Esophagus (tissue), 2 donors: ENCODE results near the gene ZCCHC8. TPM values are rescaled to one million over a fixed set of nuclear protein-coding genes. Genes with fewer than 3 reads are reported as not detected.
"Not testable (repeated sequence)": the region's sequence is repeated elsewhere in the genome, so short reads cannot be mapped to it uniquely, and the experiment has no call there.

Experiments used
- H3K27ac ChIP-seq, 2 donors: one replicate each; pipeline ENCODE4 v1.5.1; 2013; ENCODE audit warnings: low read depth in 2 of 2, mild to moderate bottlenecking in 2 of 2, inconsistent platforms in 1 of 2, low read length in 1 of 2, moderate library complexity in 1 of 2
- H3K27me3 ChIP-seq, 2 donors: one replicate each; pipeline ENCODE4 v1.6.1; 2013; ENCODE audit warnings: low read length in 2 of 2, control low read depth in 1 of 2, mild to moderate bottlenecking in 1 of 2; ENCODE audit not compliant: insufficient read depth in 2 of 2, control insufficient read depth in 1 of 2
- H3K36me3 ChIP-seq, 2 donors: one replicate each; pipeline ENCODE4 v1.6.1; 2013; ENCODE audit warnings: low read length in 1 of 2; ENCODE audit not compliant: control insufficient read depth in 2 of 2, insufficient read depth in 2 of 2
- H3K4me1 ChIP-seq, 2 donors: one replicate each; pipeline ENCODE4 v1.6.1; 2013; ENCODE audit warnings: low read length in 1 of 2; ENCODE audit not compliant: control insufficient read depth in 2 of 2, insufficient read depth in 2 of 2
- H3K4me3 ChIP-seq, 2 donors: one replicate each; pipeline ENCODE4 v1.5.1; 2013; ENCODE audit warnings: low read length in 2 of 2, mild to moderate bottlenecking in 2 of 2, low read depth in 1 of 2, moderate library complexity in 1 of 2
- H3K9me3 ChIP-seq, 2 donors: one replicate each; pipeline ENCODE4 v1.6.1; 2013; ENCODE audit warnings: mild to moderate bottlenecking in 2 of 2, low read depth in 1 of 2, low read length in 1 of 2, moderate library complexity in 1 of 2; ENCODE audit not compliant: control insufficient read depth in 2 of 2, insufficient read depth in 1 of 2
- WGBS, 2 donors: extraction: QIAGEN DNeasy Blood & Tissue Kit; methylation state at CpG; one replicate each; pipeline ENCODE4 v1.1.7; 2013; 5-methylcytosine and 5-hydroxymethylcytosine counted together
- polyA plus RNA-seq, 2 donors: library from polyadenylated mRNA; stranded (reverse); fragments of 200-250 nt; gene quantifications; one replicate each; pipeline ENCODE4 v1.2.3, GENCODE V29; 2013
- donor health status: healthy with polysubstance abuse.
- donor health status: Bipolar disorder and iron deficiency.

The ZCCHC8 gene
- polyA plus RNA-seq, 2 donors: 15.4 to 27.6 TPM

DNA sequence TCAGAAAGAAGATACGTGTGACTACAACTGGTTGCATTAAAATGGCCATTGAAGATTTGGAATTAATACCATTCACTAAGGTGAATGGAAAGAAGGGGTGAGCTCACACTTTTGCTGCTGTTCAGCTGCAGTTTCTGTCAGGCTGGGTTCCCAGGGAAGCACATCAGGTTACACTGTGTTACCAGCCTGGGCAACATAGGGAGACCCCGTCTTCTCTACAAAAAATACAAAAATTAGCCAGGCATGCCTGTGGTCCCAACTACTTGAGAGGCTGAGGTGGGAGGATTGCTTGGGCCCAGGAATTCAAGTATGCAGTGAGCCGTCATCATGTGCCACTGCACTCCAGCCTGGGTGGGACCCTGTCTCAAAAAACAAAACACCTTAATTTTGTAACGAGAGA, 12.9 kb upstream of the ZCCHC8 start:
- H3K4me1 ChIP-seq: no peaks in the 10 kb centered on the region
- H3K27ac ChIP-seq: no peak overlapping the region
- peaks cover 14 to 34% of the 10 kb centered on the region in 2 donors for H3K36me3 ChIP-seq
- H3K9me3 ChIP-seq: no peaks in the 10 kb centered on the region
- no peak overlapping the region for H3K4me3 ChIP-seq
- H3K27me3 ChIP-seq: no peaks in the 10 kb centered on the region
- 90 to 94% methylated on average over 4 of the region's 4 CpGs for WGBS, 2 donors

- 79 to 84% methylated on average over 3 of the region's 3 CpGs for WGBS, 2 donors
- peaks cover 16 to 35% of the 10 kb centered on the region in 2 donors for H3K36me3 ChIP-seq
Observed at GRCh38 chr12:122513028-122513427, 12.3 kb upstream of the ZCCHC8 start.

GRCh38 chr12:122508163-122508562, 7.4 kb upstream of the ZCCHC8 start:
- H3K27me3 ChIP-seq: no peaks in the 10 kb centered on the region
- H3K9me3 ChIP-seq: no peaks in the 10 kb centered on the region
- no peaks in the 10 kb centered on the region for H3K4me1 ChIP-seq
- peaks cover 8 to 32% of the 10 kb centered on the region in 2 donors for H3K36me3 ChIP-seq
- no peak overlapping the region for H3K27ac ChIP-seq
- WGBS, 2 donors: 94 to 95% methylated on average over 5 of the region's 5 CpGs
- no peak overlapping the region for H3K4me3 ChIP-seq

More at GRCh38 chr12:122513028-122513427, 12.3 kb upstream of the ZCCHC8 start:
- H3K9me3 ChIP-seq, H3K27ac ChIP-seq, H3K4me1 ChIP-seq, H3K27me3 ChIP-seq, H3K4me3 ChIP-seq: not testable (repeated sequence)

DNA sequence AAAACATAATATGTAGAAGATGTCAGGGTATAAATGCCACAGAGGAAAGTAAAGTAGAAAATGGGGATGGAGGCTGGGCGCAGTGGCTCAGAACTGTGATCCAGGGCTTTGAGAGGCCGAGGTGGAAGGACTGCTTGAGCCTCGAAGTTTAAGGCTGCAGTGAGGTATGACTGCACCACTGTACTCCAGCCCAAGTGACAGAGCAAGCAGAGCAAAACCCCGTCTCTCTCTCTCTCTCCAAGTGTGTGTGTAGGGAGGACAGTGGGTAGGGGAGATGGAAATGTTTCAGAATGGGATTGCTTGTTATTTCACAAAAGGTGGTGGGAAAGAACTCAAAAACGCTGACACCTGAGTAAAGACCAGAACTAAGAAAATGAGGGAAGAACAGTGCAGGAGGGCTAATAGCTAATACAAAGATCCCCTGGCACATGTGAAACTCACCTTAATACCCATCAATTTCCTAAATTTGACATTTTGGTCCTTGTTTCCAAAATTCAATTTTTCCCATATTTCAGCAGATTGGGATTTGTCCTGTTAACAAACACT, 5.7 kb upstream of the ZCCHC8 start:
- Histone ChIP-seq H3K27me3 (no peaks in the 10 kb centered on the region), H3K4me3 (no peak overlapping the region), H3K27ac (no peak overlapping the region), H3K36me3 (peaks cover 8 to 25% of the 10 kb centered on the region in 2 donors), H3K9me3 (no peaks in the 10 kb centered on the region), H3K4me1 (no peaks in the 10 kb centered on the region)
- 95 to 96% methylated on average over 5 of the region's 5 CpGs for WGBS, 2 donors

DNA sequence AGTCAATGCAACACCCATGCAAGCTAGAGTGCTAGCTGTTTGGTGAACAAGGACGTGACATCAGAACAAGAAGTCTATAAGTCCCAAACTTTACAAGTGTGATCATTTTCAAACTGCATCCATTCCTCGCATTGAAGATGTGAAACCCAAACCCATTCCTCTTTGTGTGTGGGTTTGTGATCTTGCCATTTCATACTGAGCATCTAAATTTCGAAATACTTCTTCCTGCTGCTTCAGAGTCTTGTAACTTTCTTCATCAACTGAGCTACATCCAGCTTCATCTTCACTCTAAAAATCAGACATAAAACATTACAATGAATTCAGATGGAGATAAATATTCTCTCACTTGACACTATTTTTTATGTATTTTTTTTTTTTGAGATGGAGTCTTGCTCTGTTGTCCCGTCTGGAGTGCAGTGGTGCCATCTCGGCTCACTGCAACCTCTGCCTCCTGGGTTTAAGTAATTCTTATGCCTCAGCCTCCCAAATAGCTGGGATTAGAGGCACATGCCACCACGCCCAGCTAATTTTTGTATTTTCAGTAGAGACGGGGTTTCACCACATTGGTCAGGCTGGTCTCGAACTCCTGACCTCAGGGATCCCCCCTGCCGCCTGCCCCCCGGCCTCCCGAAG, 4.8 kb upstream of the ZCCHC8 start:
- 86 to 90% methylated on average over 11 of the region's 11 CpGs for WGBS, 2 donors
- H3K4me3 ChIP-seq: no peak overlapping the region
- H3K27me3 ChIP-seq: no peaks in the 10 kb centered on the region
- no peaks in the 10 kb centered on the region for H3K4me1 ChIP-seq
- no peaks in the 10 kb centered on the region for H3K9me3 ChIP-seq
- H3K36me3 ChIP-seq: peaks cover 8 to 21% of the 10 kb centered on the region in 2 donors
- no peak overlapping the region for H3K27ac ChIP-seq

GRCh38 chr12:122503783-122504590, 3.3 kb upstream of the ZCCHC8 start:
- no peaks in the 10 kb centered on the region for H3K9me3 ChIP-seq
- H3K4me3 ChIP-seq: no peak overlapping the region
- H3K27me3 ChIP-seq: no peaks in the 10 kb centered on the region
- H3K36me3 ChIP-seq: peaks cover 8 to 17% of the 10 kb centered on the region in 2 donors
- H3K27ac ChIP-seq: no peak overlapping the region
- 68 to 75% methylated on average over 6 of the region's 6 CpGs for WGBS, 2 donors
- no peaks in the 10 kb centered on the region for H3K4me1 ChIP-seq

GRCh38 chr12:122503147-122503751, 2.5 kb upstream of the ZCCHC8 start:
- peaks cover 7 to 17% of the 10 kb centered on the region in 2 donors for H3K36me3 ChIP-seq
- no peak overlapping the region for H3K27ac ChIP-seq
- no peaks in the 10 kb centered on the region for H3K9me3 ChIP-seq
- 84 to 88% methylated on average over 3 of the region's 3 CpGs for WGBS, 2 donors
- no peak overlapping the region for H3K4me3 ChIP-seq
- H3K27me3 ChIP-seq: no peaks in the 10 kb centered on the region
- H3K4me1 ChIP-seq: no peaks in the 10 kb centered on the region

DNA sequence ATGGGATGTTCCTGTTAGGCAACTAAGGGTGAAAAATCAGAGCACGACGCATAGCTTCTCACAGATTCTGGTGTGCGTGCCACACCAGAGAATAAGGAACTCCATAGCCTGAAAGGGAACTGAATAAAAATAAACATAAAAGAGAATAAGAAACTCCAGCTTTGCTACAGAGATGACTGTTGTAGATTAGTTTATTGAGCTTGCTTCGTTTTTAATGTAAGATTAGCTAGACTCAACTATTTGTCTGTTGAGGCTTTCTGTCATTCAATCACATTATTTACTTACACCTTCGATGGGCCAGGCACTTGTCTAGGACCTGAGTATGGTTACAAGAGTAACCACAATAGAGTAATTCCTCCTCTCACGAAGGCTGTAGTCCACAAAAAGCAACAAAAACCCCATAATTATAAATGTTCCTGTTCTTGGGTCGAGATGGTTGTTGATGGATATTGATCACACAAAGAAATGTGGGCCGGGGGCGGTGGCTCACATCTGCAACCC, 807 bp upstream of the ZCCHC8 start:
- H3K9me3 ChIP-seq: no peaks in the 10 kb centered on the region
- no peaks in the 10 kb centered on the region for H3K4me1 ChIP-seq
- WGBS, 2 donors: 80% methylated on average over 9 of the region's 9 CpGs
- no peak overlapping the region for H3K4me3 ChIP-seq
- H3K36me3 ChIP-seq: peaks cover 4 to 8% of the 10 kb centered on the region in 2 donors
- H3K27me3 ChIP-seq: no peaks in the 10 kb centered on the region
- H3K27ac ChIP-seq: peak overlapping the region in 1 of 2 donors; percentile 100

DNA sequence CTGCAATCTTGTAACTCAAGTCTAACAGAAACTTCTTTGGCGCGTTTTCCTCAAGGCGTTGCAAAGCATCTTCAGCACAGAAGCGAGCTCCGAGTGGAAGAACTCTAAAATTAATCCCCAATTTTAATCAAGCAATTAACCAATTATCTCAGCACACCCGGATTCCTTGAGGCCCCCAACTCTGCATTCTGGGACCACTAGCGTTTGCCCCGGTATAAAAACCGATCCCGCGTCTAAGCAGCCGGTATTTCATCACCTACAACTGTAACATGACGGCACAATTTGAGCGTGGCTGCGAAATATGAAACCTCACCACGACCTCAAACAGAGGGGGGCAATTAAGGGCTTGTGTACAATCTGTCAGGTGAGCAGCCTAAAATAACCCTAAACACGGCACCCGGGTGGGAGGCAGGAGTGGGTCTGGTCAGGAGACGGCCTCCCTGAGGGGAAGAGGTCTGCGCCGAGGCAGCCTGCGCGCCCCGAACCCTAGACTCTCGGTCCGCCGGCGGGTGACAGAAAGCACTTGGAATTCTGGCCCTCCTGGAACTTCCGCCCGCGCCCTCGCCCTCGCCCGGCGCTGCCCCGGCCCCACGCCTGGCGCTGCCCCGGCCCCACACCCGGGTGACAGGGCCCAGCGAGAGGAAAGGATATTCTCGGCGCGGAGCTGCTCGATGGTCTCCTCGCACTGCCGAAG, 594 bp downstream of the ZCCHC8 start:
- peak overlapping the region; percentile 91 to 100 for H3K27ac ChIP-seq
- H3K27me3 ChIP-seq: no peaks in the 10 kb centered on the region
- peaks cover 0 to 3% of the 10 kb centered on the region in 2 donors for H3K36me3 ChIP-seq
- peak overlapping the region; percentile 83 to 84 for H3K4me3 ChIP-seq
- H3K9me3 ChIP-seq: no peaks in the 10 kb centered on the region
- 0% methylated on average over 47 of the region's 47 CpGs for WGBS, 2 donors
- no peaks in the 10 kb centered on the region for H3K4me1 ChIP-seq
